ENCODE data around the gene ZNF8.
A peak's percentile ranks its signal among the peaks of the same experiment; 100 is the strongest.
"Not testable (repeated sequence)": the region's sequence is repeated elsewhere in the genome, so short reads cannot be mapped to it uniquely, and the experiment has no call there.

Gene ZNF8

GRCh38 chr19:58278541-58279041 is at the start of gene ZNF8:
Gene ZNF8 (plus strand): TSS chr19:58278955. CDS start chr19:58279082, 127 bp downstream.
- peak; percentile 98 for DNase-seq (ENCODE audit: low spot score)

- DNase-seq (ENCODE audit: low spot score): no peak
These were observed 49.5 kb upstream of the ZNF8 start for GRCh38 chr19:58229255-58229639.

GRCh38 chr19:58237324-58237723 is 41.4 kb upstream of the ZNF8 start:
- DNase-seq (ENCODE audit: low spot score): no peak

GRCh38 chr19:58243351-58243750 is 35.4 kb upstream of the ZNF8 start:
- DNase-seq (ENCODE audit: low spot score): no peak

GRCh38 chr19:58248886-58249285 is 29.9 kb upstream of the ZNF8 start:
- DNase-seq (ENCODE audit: low spot score): no peak

- DNase-seq (ENCODE audit: low spot score): no peak
These were observed 26.6 kb upstream of the ZNF8 start for GRCh38 chr19:58252102-58252685.

- not testable (repeated sequence) for DNase-seq (ENCODE audit: low spot score)
These were observed 20.5 kb upstream of the ZNF8 start for GRCh38 chr19:58258259-58258658.

- no peak for DNase-seq (ENCODE audit: low spot score)
These were observed 17.2 kb upstream of the ZNF8 start for GRCh38 chr19:58261600-58261967.

- DNase-seq (ENCODE audit: low spot score): no peak
These were observed 16.5 kb upstream of the ZNF8 start for GRCh38 chr19:58261968-58262921.

- DNase-seq (ENCODE audit: low spot score): no peak
These were observed 15.8 kb upstream of the ZNF8 start for GRCh38 chr19:58262922-58263296.

GRCh38 chr19:58265100-58265499 is 13.7 kb upstream of the ZNF8 start:
- no peak for DNase-seq (ENCODE audit: low spot score)

- no peak for DNase-seq (ENCODE audit: low spot score)
These were observed 10.4 kb upstream of the ZNF8 start for GRCh38 chr19:58268344-58268743.

GRCh38 chr19:58274771-58275201 is 4.0 kb upstream of the ZNF8 start:
- DNase-seq (ENCODE audit: low spot score): peak; percentile 58

GRCh38 chr19:58275564-58275963 is 3.2 kb upstream of the ZNF8 start:
- no peak for DNase-seq (ENCODE audit: low spot score)

- DNase-seq (ENCODE audit: low spot score): no peak
These were observed 1.6 kb upstream of the ZNF8 start for GRCh38 chr19:58277197-58277596.

GRCh38 chr19:58277748-58278540 is 811 bp upstream of the ZNF8 start:
- DNase-seq (ENCODE audit: low spot score): no peak

GRCh38 chr19:58279042-58279924 is 528 bp downstream of the ZNF8 start:
- DNase-seq (ENCODE audit: low spot score): peak; percentile 49

GRCh38 chr19:58279925-58280316 is 1.2 kb downstream of the ZNF8 start:
- no peak for DNase-seq (ENCODE audit: low spot score)

GRCh38 chr19:58284199-58284598 is 5.4 kb downstream of the ZNF8 start:
- no peak for DNase-seq (ENCODE audit: low spot score)

- no peak for DNase-seq (ENCODE audit: low spot score)
These were observed 13.2 kb downstream of the ZNF8 start for GRCh38 chr19:58291943-58292342.

GRCh38 chr19:58294743-58295374 is 16.1 kb downstream of the ZNF8 start:
- no peak for DNase-seq (ENCODE audit: low spot score)
